Measurements from ENCODE around the gene CLK3.

The CLK3 gene

GRCh38 chr15:74664670-74665069 lies 49.0 kb downstream of the CLK3 start:
- H4K5ac ChIP-seq (ENCODE audit: low read length), result no peak overlapping the region
- H3K79me2 ChIP-seq (ENCODE audit: control insufficient read depth, insufficient read depth, low read length), result no peaks in the 10 kb centered on the region
- H3K4me1 ChIP-seq (ENCODE audit: control insufficient read depth, low read depth, low read length), result no peaks in the 10 kb centered on the region
- H3K9ac ChIP-seq (ENCODE audit: low read length), result no peak overlapping the region
- no peak overlapping the region for H2AK5ac ChIP-seq (ENCODE audit: low read length)
- H3K56ac ChIP-seq (ENCODE audit: low read length), result no peak overlapping the region
- H2BK15ac ChIP-seq (replicated peaks; ENCODE audit: low read depth), result no peak overlapping the region
- no peak overlapping the region for H3K18ac ChIP-seq (ENCODE audit: low read length)
- DNase-seq, result no peak
- no peaks in the 10 kb centered on the region for H3K36me3 ChIP-seq (ENCODE audit: control insufficient read depth, insufficient read depth, low read length)
- peaks cover 5% of the 10 kb centered on the region for H3K79me1 ChIP-seq (ENCODE audit: low read length)
- no CpG with 5 or more reads among the region's 2 CpGs for WGBS (ENCODE audit: extremely low coverage, insufficient coverage, low lambda C conversion rate)
- H3K4me3 ChIP-seq (ENCODE audit: low read length), result no peak overlapping the region
- H2BK120ac ChIP-seq (ENCODE audit: low read depth, low read length), result no peak overlapping the region
- no peak overlapping the region for H3K27ac ChIP-seq (ENCODE audit: low read depth, low read length)
- no peak overlapping the region for H3K4ac ChIP-seq (ENCODE audit: low read depth, low read length)
- H2BK5ac ChIP-seq (ENCODE audit: low read length), result no peak overlapping the region
- H3K4me2 ChIP-seq (ENCODE audit: low read length), result no peak overlapping the region
- H4K8ac ChIP-seq (ENCODE audit: low read depth, low read length), result no peak overlapping the region
- no peaks in the 10 kb centered on the region for H3K27me3 ChIP-seq (ENCODE audit: insufficient read depth, low read length, poor library complexity)
- H3K23ac ChIP-seq (ENCODE audit: low read length), result no peak overlapping the region

- Histone ChIP-seq H2BK15ac (replicated peaks; ENCODE audit: low read depth) (no peak overlapping the region), H3K36me3 (ENCODE audit: control insufficient read depth, insufficient read depth, low read length) (peaks cover 5% of the 10 kb centered on the region), H3K27me3 (ENCODE audit: insufficient read depth, low read length, poor library complexity) (no peaks in the 10 kb centered on the region), H3K56ac (ENCODE audit: low read length) (no peak overlapping the region), H4K5ac (ENCODE audit: low read length) (no peak overlapping the region), H2AK5ac (ENCODE audit: low read length) (no peak overlapping the region), H3K79me1 (ENCODE audit: low read length) (peaks cover 2% of the 10 kb centered on the region), H3K9ac (ENCODE audit: low read length) (no peak overlapping the region), H3K27ac (ENCODE audit: low read depth, low read length) (no peak overlapping the region), H4K8ac (ENCODE audit: low read depth, low read length) (no peak overlapping the region), H3K4me2 (ENCODE audit: low read length) (no peak overlapping the region), H3K4me3 (ENCODE audit: low read length) (no peak overlapping the region), H3K79me2 (ENCODE audit: control insufficient read depth, insufficient read depth, low read length) (no peaks in the 10 kb centered on the region), H2BK120ac (ENCODE audit: low read depth, low read length) (no peak overlapping the region), H3K4ac (ENCODE audit: low read depth, low read length) (no peak overlapping the region), H3K18ac (ENCODE audit: low read length) (no peak overlapping the region), H3K4me1 (ENCODE audit: control insufficient read depth, low read depth, low read length) (no peaks in the 10 kb centered on the region), H2BK5ac (ENCODE audit: low read length) (no peak overlapping the region), H3K23ac (ENCODE audit: low read length) (no peak overlapping the region)
- DNase-seq, result no peak
- WGBS (ENCODE audit: extremely low coverage, insufficient coverage, low lambda C conversion rate), result no CpG with 5 or more reads among the region's 1 CpG
Measured at GRCh38 chr15:74667975-74668374, 52.3 kb downstream of the CLK3 start.

GRCh38 chr15:74669627-74670026 lies 54.0 kb downstream of the CLK3 start:
- H3K23ac ChIP-seq (ENCODE audit: low read length), result no peak overlapping the region
- no peak overlapping the region for H4K5ac ChIP-seq (ENCODE audit: low read length)
- no peaks in the 10 kb centered on the region for H3K4me1 ChIP-seq (ENCODE audit: control insufficient read depth, low read depth, low read length)
- no peak overlapping the region for H2AK5ac ChIP-seq (ENCODE audit: low read length)
- H3K79me2 ChIP-seq (ENCODE audit: control insufficient read depth, insufficient read depth, low read length), result no peaks in the 10 kb centered on the region
- no peak overlapping the region for H3K4ac ChIP-seq (ENCODE audit: low read depth, low read length)
- no peak overlapping the region for H3K18ac ChIP-seq (ENCODE audit: low read length)
- no peak overlapping the region for H3K27ac ChIP-seq (ENCODE audit: low read depth, low read length)
- no peak overlapping the region for H2BK5ac ChIP-seq (ENCODE audit: low read length)
- no CpG with 5 or more reads among the region's 4 CpGs for WGBS (ENCODE audit: extremely low coverage, insufficient coverage, low lambda C conversion rate)
- H3K4me2 ChIP-seq (ENCODE audit: low read length), result no peak overlapping the region
- H3K36me3 ChIP-seq (ENCODE audit: control insufficient read depth, insufficient read depth, low read length), result peaks cover 5% of the 10 kb centered on the region
- H3K9ac ChIP-seq (ENCODE audit: low read length), result no peak overlapping the region
- no peak overlapping the region for H3K56ac ChIP-seq (ENCODE audit: low read length)
- H2BK15ac ChIP-seq (replicated peaks; ENCODE audit: low read depth), result no peak overlapping the region
- no peaks in the 10 kb centered on the region for H3K27me3 ChIP-seq (ENCODE audit: insufficient read depth, low read length, poor library complexity)
- H2BK120ac ChIP-seq (ENCODE audit: low read depth, low read length), result no peak overlapping the region
- no peak for DNase-seq
- peaks cover 2% of the 10 kb centered on the region for H3K79me1 ChIP-seq (ENCODE audit: low read length)
- H3K4me3 ChIP-seq (ENCODE audit: low read length), result no peak overlapping the region
- H4K8ac ChIP-seq (ENCODE audit: low read depth, low read length), result no peak overlapping the region

GRCh38 chr15:74674161-74674560 lies 58.5 kb downstream of the CLK3 start:
- Histone ChIP-seq H3K9ac (ENCODE audit: low read length) (no peak overlapping the region), H3K4me3 (ENCODE audit: low read length) (no peak overlapping the region), H4K8ac (ENCODE audit: low read depth, low read length) (no peak overlapping the region), H3K27me3 (ENCODE audit: insufficient read depth, low read length, poor library complexity) (no peaks in the 10 kb centered on the region), H3K4me2 (ENCODE audit: low read length) (no peak overlapping the region), H2BK15ac (replicated peaks; ENCODE audit: low read depth) (no peak overlapping the region), H3K79me1 (ENCODE audit: low read length) (peaks cover 2% of the 10 kb centered on the region), H3K79me2 (ENCODE audit: control insufficient read depth, insufficient read depth, low read length) (no peaks in the 10 kb centered on the region), H3K4me1 (ENCODE audit: control insufficient read depth, low read depth, low read length) (no peaks in the 10 kb centered on the region), H3K23ac (ENCODE audit: low read length) (no peak overlapping the region), H4K5ac (ENCODE audit: low read length) (no peak overlapping the region), H3K36me3 (ENCODE audit: control insufficient read depth, insufficient read depth, low read length) (peaks cover 5% of the 10 kb centered on the region), H3K4ac (ENCODE audit: low read depth, low read length) (no peak overlapping the region), H3K56ac (ENCODE audit: low read length) (no peak overlapping the region), H2BK120ac (ENCODE audit: low read depth, low read length) (no peak overlapping the region), H3K18ac (ENCODE audit: low read length) (no peak overlapping the region), H2AK5ac (ENCODE audit: low read length) (no peak overlapping the region), H3K27ac (ENCODE audit: low read depth, low read length) (no peak overlapping the region), H2BK5ac (ENCODE audit: low read length) (no peak overlapping the region)
- no peak for DNase-seq
- no CpG with 5 or more reads among the region's 3 CpGs for WGBS (ENCODE audit: extremely low coverage, insufficient coverage, low lambda C conversion rate)

- WGBS (ENCODE audit: extremely low coverage, insufficient coverage, low lambda C conversion rate), result no CpG with 5 or more reads among the region's 7 CpGs
- Histone ChIP-seq H3K4ac (ENCODE audit: low read depth, low read length) (no peak overlapping the region), H2AK5ac (ENCODE audit: low read length) (no peak overlapping the region), H3K36me3 (ENCODE audit: control insufficient read depth, insufficient read depth, low read length) (peaks cover 3% of the 10 kb centered on the region), H3K56ac (ENCODE audit: low read length) (no peak overlapping the region), H3K27me3 (ENCODE audit: insufficient read depth, low read length, poor library complexity) (no peaks in the 10 kb centered on the region), H3K18ac (ENCODE audit: low read length) (no peak overlapping the region), H4K8ac (ENCODE audit: low read depth, low read length) (no peak overlapping the region), H3K79me2 (ENCODE audit: control insufficient read depth, insufficient read depth, low read length) (no peaks in the 10 kb centered on the region), H2BK120ac (ENCODE audit: low read depth, low read length) (no peak overlapping the region), H3K27ac (ENCODE audit: low read depth, low read length) (no peak overlapping the region), H3K4me2 (ENCODE audit: low read length) (no peak overlapping the region), H4K5ac (ENCODE audit: low read length) (no peak overlapping the region), H3K9ac (ENCODE audit: low read length) (no peak overlapping the region), H3K4me3 (ENCODE audit: low read length) (no peak overlapping the region), H3K4me1 (ENCODE audit: control insufficient read depth, low read depth, low read length) (no peaks in the 10 kb centered on the region), H3K79me1 (ENCODE audit: low read length) (peaks cover 2% of the 10 kb centered on the region), H2BK5ac (ENCODE audit: low read length) (no peak overlapping the region), H3K23ac (ENCODE audit: low read length) (no peak overlapping the region), H2BK15ac (replicated peaks; ENCODE audit: low read depth) (no peak overlapping the region)
- no peak for DNase-seq
Measured at GRCh38 chr15:74676801-74677200, 61.2 kb downstream of the CLK3 start.
